ENCODE measurements around the gene BTBD9. TPM values are rescaled to one million over a fixed set of nuclear protein-coding genes. Genes with fewer than 3 reads are reported as not detected.

The BTBD9 gene
- total and polyA plus RNA-seq, 9 of the 15 experiments (the other 6 are each of a cell fraction or from before 2014, with no cell fraction given): 0.08 to 1.6 (median 0.58) TPM

GRCh38 chr6:38214159-38214558 lies 425.6 kb downstream of the BTBD9 start:
- FAIRE-seq (no peak), ATAC-seq (no peak)

More at GRCh38 chr6:38214159-38214558, 425.6 kb downstream of the BTBD9 start:
- H3K27me3 ChIP-seq (ENCODE audit: control insufficient read depth in 2 of 2, insufficient read depth in 2 of 2, low read length in 2 of 2): peaks cover 23 to 43% of the 10 kb centered on the region in 2 experiments
- H3K9me1 ChIP-seq (ENCODE audit: control insufficient read depth, insufficient read depth, low read length): no peaks in the 10 kb centered on the region
- POLR2A ChIA-PET: interaction anchor here (0.9 kb wide), 1 partner anchor 45 kb away, joined by 3 read pairs; no protein-coding TSS in a partner anchor
- H4K20me1 ChIP-seq (replicated peaks; ENCODE audit: control insufficient read depth, insufficient read depth, low read length): no peaks in the 10 kb centered on the region; the same call in 1 of the 2 replicates
- BruUV-seq (replicated peaks): no TSS peak
- no peak for DNase-seq (ENCODE audit: extremely low read depth in 1 of 4, low spot score in 3 of 4)
- intact Hi-C loops (cut with micrococcal nuclease) (no loop called here), in situ Hi-C loops (cut with MboI) (no loop called here)
- H3K9me3 ChIP-seq (replicated peaks; ENCODE audit: control insufficient read depth, insufficient read depth, low read depth, low read length): no peaks in the 10 kb centered on the region
- no peak overlapping the region for H3K4me2 ChIP-seq (ENCODE audit: insufficient read depth, low read length)
- no peaks in the 10 kb centered on the region for H3K79me2 ChIP-seq (ENCODE audit: control insufficient read depth, insufficient read depth, low read length)
- CTCF ChIA-PET (ENCODE audit: low intra/inter-chr PET ratio): no interaction called here
- H3K4me1 ChIP-seq (replicated peaks in 1 of 2; ENCODE audit: control insufficient read depth in 2 of 2, insufficient read depth in 2 of 2, low read length in 2 of 2): no peaks in the 10 kb centered on the region
- H3K36me3 ChIP-seq (ENCODE audit: control insufficient read depth, insufficient read depth, low read length): no peaks in the 10 kb centered on the region
- no peak overlapping the region for H3K9ac ChIP-seq (ENCODE audit: insufficient read depth in 1 of 2, low read depth in 2 of 2, low read length in 2 of 2)
- no peak overlapping the region for H2AFZ ChIP-seq (ENCODE audit: low read depth, low read length)
- H3K27ac ChIP-seq (ENCODE audit: extremely low read depth, low read depth, low read length): no peak overlapping the region
- TF ChIP-seq CREM (IDR thresholded peaks at IDR 0.05; ENCODE audit: low read depth) (no peak), NBN (IDR thresholded peaks at IDR 0.05; ENCODE audit: low read depth) (no peak), HMBOX1 (IDR thresholded peaks at IDR 0.05) (no peak), ZNF23 (CRISPR knock-in tag; IDR thresholded peaks at IDR 0.05) (no peak), NFXL1 (CRISPR knock-in tag; IDR thresholded peaks at IDR 0.05) (no peak), GATAD2B (IDR thresholded peaks at IDR 0.05; ENCODE audit: borderline replicate concordance) (no peak)
- TF ChIP-seq, protein P1, sequence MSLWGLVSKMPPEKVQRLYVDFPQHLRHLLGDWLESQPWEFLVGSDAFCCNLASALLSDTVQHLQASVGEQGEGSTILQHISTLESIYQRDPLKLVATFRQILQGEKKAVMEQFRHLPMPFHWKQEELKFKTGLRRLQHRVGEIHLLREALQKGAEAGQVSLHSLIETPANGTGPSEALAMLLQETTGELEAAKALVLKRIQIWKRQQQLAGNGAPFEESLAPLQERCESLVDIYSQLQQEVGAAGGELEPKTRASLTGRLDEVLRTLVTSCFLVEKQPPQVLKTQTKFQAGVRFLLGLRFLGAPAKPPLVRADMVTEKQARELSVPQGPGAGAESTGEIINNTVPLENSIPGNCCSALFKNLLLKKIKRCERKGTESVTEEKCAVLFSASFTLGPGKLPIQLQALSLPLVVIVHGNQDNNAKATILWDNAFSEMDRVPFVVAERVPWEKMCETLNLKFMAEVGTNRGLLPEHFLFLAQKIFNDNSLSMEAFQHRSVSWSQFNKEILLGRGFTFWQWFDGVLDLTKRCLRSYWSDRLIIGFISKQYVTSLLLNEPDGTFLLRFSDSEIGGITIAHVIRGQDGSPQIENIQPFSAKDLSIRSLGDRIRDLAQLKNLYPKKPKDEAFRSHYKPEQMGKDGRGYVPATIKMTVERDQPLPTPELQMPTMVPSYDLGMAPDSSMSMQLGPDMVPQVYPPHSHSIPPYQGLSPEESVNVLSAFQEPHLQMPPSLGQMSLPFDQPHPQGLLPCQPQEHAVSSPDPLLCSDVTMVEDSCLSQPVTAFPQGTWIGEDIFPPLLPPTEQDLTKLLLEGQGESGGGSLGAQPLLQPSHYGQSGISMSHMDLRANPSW (CRISPR knock-in tag; IDR thresholded peaks at IDR 0.05): no peak
- WGBS (ENCODE audit: insufficient coverage, low coverage, missing lambda C conversion rate): 2% methylated on average over 2 of the region's 2 CpGs
- no peak overlapping the region for H3K4me3 ChIP-seq
